GM19099 (cell line): ENCODE measurements around the gene KLHL1.

Source experiments
- POLR2A ChIP-seq: IDR thresholded peaks from 3 replicates; pipeline ENCODE4 v1.6.1; 2011; ENCODE audit warnings: low read depth; ENCODE audit not compliant: insufficient read length; ENCODE audit errors: extremely low read depth

KLHL1 gene

DNA sequence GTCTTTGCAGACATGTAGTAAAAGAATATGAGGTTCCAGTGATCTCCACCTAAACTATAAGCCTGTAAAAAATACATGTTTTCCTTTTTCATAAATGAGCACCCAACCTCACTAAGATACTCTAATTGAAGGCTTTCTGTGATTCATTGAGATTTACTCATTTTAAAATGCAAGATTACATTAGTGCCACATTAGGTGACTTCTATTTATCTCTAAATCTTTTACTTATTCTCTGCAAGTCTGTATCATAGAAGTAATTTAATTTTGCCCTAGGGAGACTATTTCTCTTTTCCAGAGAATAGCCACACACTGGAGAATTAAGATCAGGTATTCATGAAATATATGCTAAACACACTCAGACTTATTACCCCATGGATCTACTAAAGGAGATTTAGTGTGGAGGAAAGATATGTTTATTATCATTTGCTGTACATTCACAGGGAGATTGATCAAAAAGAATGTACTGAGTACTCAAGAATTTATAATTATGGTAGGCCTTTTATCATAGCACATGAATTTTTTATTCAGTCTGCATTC is 290.9 kb downstream of the KLHL1 start:
- no peak for TF ChIP-seq POLR2A

DNA sequence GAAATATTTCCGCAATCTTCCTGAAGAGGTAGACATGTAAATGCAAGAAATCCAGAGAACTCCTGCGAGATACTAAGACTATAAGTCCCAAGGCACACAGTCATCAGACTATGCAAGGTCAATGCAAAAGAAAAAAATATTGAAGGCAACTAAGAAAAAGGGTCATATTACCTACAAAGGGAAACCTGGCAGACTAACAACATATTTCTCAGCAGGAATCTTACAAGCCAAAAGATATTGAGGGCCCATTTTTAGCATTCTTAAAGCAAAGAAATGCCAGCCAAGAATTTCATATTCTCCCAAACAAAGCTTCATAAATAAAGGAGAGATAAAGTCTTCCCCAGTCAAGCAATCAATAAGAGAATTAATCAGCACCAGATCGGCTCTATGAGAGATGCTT is 299.1 kb downstream of the KLHL1 start:
- TF ChIP-seq POLR2A: no peak

- TF ChIP-seq POLR2A: no peak
Measured at GRCh38 chr13:69796256-69796655, 312.0 kb downstream of the KLHL1 start.

GRCh38 chr13:69793783-69794453 is 314.3 kb downstream of the KLHL1 start:
- TF ChIP-seq POLR2A: no peak

DNA sequence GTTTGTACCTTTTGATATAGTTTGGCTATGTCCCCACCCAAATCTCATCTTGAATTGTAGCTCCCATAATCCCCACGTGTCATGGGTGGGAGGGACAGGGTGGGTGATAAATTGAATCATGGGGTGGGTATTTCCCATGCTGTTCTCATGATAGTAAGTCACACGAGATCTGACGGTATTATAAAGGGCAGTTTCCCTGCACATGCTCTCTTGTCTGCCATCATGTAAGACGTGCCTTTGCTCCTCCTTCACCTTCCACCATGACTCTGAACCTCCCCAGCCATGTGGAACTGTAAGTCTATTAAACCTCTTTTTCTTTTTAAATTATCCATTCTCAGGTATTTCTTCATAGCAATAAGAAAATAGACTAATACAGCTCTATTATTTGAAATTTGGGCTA is 331.3 kb downstream of the KLHL1 start:
- no peak for TF ChIP-seq POLR2A

- TF ChIP-seq POLR2A: no peak
Measured at GRCh38 chr13:69769608-69770007, 338.6 kb downstream of the KLHL1 start.

DNA sequence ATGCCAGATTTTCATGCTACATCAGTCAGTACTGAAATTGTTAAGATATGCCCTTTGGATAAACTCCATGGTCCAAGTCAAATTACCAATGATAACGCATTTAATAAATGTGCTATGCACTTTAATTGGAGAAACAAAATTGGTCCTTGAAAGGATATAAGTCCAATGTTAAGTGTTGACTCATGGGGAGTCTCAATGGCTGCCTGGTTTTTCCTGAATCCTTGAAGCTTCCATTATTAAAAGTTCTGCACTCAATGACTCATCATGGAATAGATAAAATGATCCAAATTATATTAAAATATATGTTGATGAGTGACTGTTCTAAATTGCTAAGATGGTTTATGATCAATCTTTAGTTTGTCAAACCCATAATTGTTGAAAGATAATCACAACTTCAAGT is 346.7 kb downstream of the KLHL1 start:
- TF ChIP-seq POLR2A: no peak

- TF ChIP-seq POLR2A: no peak
Measured at GRCh38 chr13:69755101-69755500, 353.2 kb downstream of the KLHL1 start.

DNA sequence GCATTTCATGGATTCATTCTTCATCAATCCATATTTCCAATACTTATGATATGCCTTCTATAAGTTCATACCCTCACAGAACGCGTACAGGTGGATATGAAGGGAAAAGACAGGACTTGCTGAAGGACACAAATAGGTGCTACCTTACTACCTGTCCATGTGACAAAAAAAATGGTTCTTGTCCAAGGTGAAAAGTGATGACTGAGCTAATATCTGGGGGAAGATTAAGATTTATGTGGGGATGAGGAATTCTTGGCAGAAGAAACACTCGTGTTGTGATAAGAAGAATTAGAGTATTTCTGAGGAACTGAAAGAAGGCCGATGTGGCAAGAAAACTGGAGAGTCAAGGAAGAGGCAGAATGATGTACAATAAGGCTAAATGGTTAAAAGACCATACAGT is 357.0 kb downstream of the KLHL1 start:
- no peak for TF ChIP-seq POLR2A

DNA sequence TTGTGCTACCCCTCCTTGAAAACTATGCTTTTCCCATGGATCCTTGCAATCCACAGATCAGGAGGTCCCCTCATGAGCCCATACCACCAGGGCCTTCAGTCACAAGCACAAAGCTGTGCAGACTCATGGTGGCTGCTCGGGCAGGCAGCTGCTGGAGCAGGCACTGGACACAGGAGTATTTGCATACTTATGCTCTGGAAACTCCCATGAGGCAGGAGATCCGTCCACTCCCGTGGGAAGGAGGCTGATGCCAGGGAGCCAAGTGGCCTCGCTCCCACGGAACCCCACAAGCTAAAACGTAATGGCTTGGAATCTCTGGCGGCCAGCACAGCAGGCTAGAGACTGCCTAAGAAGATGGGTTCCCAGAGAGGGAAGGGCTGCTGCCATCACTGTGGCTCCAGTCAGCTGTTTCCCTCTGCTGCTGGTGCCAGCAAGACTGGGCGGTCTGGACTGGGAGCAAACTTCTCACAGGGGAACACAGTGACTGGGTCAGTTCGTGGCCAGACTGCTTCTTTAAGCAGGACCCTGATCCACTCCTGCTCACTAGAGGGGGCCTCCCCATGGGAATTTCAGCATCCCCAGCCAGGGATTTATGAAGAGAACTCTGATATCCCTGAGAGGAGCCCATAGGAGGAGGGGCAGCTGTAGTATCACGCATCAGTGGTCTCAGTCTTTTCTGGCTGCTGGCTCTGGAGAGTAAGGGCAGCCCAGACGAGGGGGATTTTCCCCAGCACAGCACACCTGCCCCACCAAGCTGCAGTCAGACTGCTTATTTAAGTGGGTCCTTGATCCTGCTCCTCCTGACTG is 370.9 kb downstream of the KLHL1 start:
- TF ChIP-seq POLR2A: no peak

GRCh38 chr13:69721631-69722030 is 386.6 kb downstream of the KLHL1 start:
- no peak for TF ChIP-seq POLR2A

DNA sequence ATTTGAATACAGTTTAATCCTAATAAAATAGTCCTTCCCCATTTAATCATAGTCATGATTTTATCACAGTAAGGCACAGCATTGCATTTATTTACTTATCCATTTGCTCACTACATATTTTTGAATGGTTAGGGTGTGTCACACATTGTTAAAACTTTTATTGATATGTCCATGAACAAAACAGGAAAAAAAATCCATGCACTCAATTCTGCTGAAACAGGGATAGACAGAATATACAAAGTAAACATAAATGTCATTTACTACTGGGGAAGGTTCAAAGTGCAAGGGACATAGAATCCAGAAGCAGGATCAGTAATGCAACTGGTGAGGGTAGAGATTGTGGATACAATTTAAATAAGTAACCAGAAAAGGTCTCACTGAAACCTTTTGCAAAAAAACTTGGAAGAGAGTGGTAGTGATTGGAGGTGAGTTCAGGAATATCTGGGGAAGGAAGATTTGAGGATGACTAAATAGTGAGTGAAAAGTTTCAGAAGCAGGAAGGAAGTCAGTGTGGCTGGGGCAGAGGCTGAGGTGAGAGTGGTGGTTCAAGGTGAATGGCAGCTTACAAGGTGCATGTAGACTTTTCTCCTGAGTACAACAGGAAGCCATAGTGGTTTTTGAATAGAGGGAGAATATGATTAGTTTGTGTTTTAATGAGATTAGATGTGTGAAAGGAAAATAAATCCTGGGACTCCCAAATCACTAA is 387.8 kb downstream of the KLHL1 start:
- TF ChIP-seq POLR2A: no peak

DNA sequence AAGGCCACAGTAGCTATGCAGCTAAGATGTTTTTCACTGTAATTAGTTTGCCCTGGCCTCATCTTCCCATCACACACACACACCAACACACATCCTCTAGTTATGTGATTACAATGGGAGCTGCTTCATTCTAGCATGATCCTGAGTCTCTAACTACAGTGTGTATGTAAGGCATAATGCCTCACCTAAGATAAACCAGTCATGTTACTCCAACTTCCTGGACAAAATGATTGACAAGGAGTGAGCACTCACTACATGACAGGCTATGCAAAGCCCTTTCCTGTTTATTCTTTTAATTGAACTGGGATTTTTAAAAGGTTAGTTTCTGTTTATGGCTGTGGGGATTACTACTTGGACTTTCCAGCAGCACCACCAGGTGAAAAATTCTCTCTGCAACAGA is 401.4 kb downstream of the KLHL1 start:
- TF ChIP-seq POLR2A: no peak

GRCh38 chr13:69704311-69704710 is 403.9 kb downstream of the KLHL1 start:
- TF ChIP-seq POLR2A: no peak

DNA sequence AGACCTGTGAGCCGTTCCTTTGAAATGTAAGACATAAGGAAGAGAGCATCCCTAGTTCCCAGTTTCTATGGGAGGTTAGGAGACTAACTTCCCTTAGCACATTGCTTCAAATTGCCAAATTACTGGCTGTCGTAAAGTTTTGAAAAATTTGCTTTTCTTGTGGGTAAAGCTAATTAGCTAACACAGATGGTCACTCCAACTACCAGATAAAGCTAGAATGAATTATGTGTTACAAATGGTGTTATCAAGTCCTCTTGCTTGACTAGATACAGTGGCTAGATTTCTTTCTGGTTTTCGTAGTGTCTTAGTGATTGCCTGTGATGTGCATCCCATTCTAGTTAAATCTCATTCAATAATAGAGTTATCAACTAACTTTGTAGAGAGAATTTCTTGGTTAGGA is 417.3 kb downstream of the KLHL1 start:
- TF ChIP-seq POLR2A: no peak
